Psoas muscle (tissue), 8 donors: ENCODE results near the gene WDR19. TPM values are rescaled to one million over a fixed set of nuclear protein-coding genes. Genes with fewer than 3 reads are reported as not detected.

ENCODE experiments used
- ATAC-seq, 4 donors: fragments of 200-7000 bp; cut with Tn5 transposase; one replicate each; pipeline ENCODE4 v1.9.1; 2020; ENCODE audit warnings: moderate library complexity in 3 of 4, mild to moderate bottlenecking in 2 of 4
- DNase-seq, 2 donors: peaks; one replicate each; pipeline ENCODE4 v3.0.0-alpha.2; 2020
- H3K27ac ChIP-seq: fragments of 200-600 bp; one replicate; pipeline ENCODE4 v1.8.0; 2022
- H3K27me3 ChIP-seq, 3 donors: fragments of 200-600 bp in 1 of 3; one replicate each; pipeline versions ENCODE4 v1.6.1 to v1.8.0; 2013 to 2022; ENCODE audit warnings: low read length in 2 of 3, mild to moderate bottlenecking in 2 of 3, moderate library complexity in 1 of 3; ENCODE audit not compliant: insufficient read depth in 3 of 3
- H3K36me3 ChIP-seq, 2 donors: fragments of 200-600 bp in 1 of 2; one replicate each; pipeline versions ENCODE4 v1.6.1 to v1.8.0; 2013 to 2022; ENCODE audit warnings: low read depth in 1 of 2, mild to moderate bottlenecking in 1 of 2, moderate library complexity in 1 of 2; ENCODE audit not compliant: insufficient read depth in 1 of 2
- H3K4me1 ChIP-seq: fragments of 200-600 bp; one replicate; pipeline ENCODE4 v1.8.0; 2022
- H3K4me3 ChIP-seq: fragments of 200-600 bp; one replicate; pipeline ENCODE4 v1.8.0; 2022; ENCODE audit warnings: mild to moderate bottlenecking
- H3K9me3 ChIP-seq: fragments of 200-600 bp; one replicate; pipeline ENCODE4 v1.8.0; 2022
- CTCF ChIP-seq: fragments of 200-600 bp; IDR thresholded peaks from one replicate; pipeline ENCODE4 v1.8.0; 2022; ENCODE audit warnings: antibody characterized with exemption
- WGBS, 3 donors: extraction: QIAGEN DNeasy Blood & Tissue Kit; methylation state at CpG; one replicate each; pipeline versions ENCODE4 v1.1.6 to v1.1.7; 2013; 5-methylcytosine and 5-hydroxymethylcytosine counted together
- intact Hi-C, 2 donors: fragments of 100-400 bp; cut with DNase I; formaldehyde crosslinking; loops; one replicate each; pipeline versions ENCODE4 v1.11.0 to v1.14.2; 2022
- polyA plus RNA-seq, 3 donors: library from polyadenylated mRNA; stranded (reverse); fragments of 200-250 nt; gene quantifications; one replicate each; pipeline ENCODE4 v1.2.3, GENCODE V29; 2013
- total RNA-seq, 4 donors: library from RNA; stranded (reverse); fragmentation: NEBNext Ultra II Directional in 2 of 4; extraction: Animal tissue kit (Norgen Biotek cat#: 25700) in 2 of 4; gene quantifications; one replicate each; pipeline versions ENCODE4 v1.2.1 to v1.2.4, GENCODE V29; 2021 to 2023
- donor health status: healthy with polysubstance abuse.
- donor health status: DM: no; HTN: no; CAD: no; lungs with moderate emphysema.
- donor health status: Bipolar disorder and iron deficiency.
- donor health status: healthy.
- donor health status: DM: yes; HTN: yes; CAD: no.
- donor health status: DM: no; HTN: no; CAD: no.
- donor health status: DM: no; HTN: no; CAD: no.
- donor health status: DM: yes; HTN: yes; CAD: no.

Gene WDR19
- total and polyA plus RNA-seq, 7 donors: 3.9 to 7.1 (median 5.4) TPM

- Histone ChIP-seq H3K27ac (no peak overlapping the region), H3K4me3 (no peak overlapping the region), H3K36me3 (peaks cover 7 to 56% of the 10 kb centered on the region in 2 donors), H3K9me3 (no peaks in the 10 kb centered on the region), H3K27me3 (no peaks in the 10 kb centered on the region), H3K4me1 (no peaks in the 10 kb centered on the region)
- no peak for ATAC-seq
- no peak for TF ChIP-seq CTCF
- intact Hi-C loops: no loop called here
- WGBS, 3 donors: 86 to 98% (median 97%) methylated on average over 4 of the region's 4 CpGs
- DNase-seq: no peak
These were observed 142.7 kb downstream of the WDR19 start for GRCh38 chr4:39324897-39325613.

- Histone ChIP-seq H3K9me3 (no peaks in the 10 kb centered on the region), H3K27me3 (no peaks in the 10 kb centered on the region), H3K27ac (no peak overlapping the region), H3K4me3 (no peak overlapping the region), H3K4me1 (no peaks in the 10 kb centered on the region), H3K36me3 (peaks cover 7 to 42% of the 10 kb centered on the region in 2 donors)
- intact Hi-C loops: no loop called here
- no peak for TF ChIP-seq CTCF
- 92 to 100% (median 92%) methylated on average over 2 of the region's 2 CpGs for WGBS, 3 donors
- ATAC-seq: no peak
- DNase-seq: no peak
These were observed 144.2 kb downstream of the WDR19 start for GRCh38 chr4:39326468-39326977.

- H3K27me3 ChIP-seq: no peaks in the 10 kb centered on the region
- H3K4me3 ChIP-seq: no peak overlapping the region
- no peak for TF ChIP-seq CTCF
- intact Hi-C loops: no loop called here
- H3K4me1 ChIP-seq: no peaks in the 10 kb centered on the region
- peaks cover 3 to 26% of the 10 kb centered on the region in 2 donors for H3K36me3 ChIP-seq
- no peak for ATAC-seq
- H3K9me3 ChIP-seq: no peaks in the 10 kb centered on the region
- H3K27ac ChIP-seq: no peak overlapping the region
- no peak for DNase-seq
- 95 to 97% (median 96%) methylated on average over 1 of the region's 1 CpG for WGBS, 3 donors
These were observed 148.0 kb downstream of the WDR19 start for GRCh38 chr4:39330353-39330752.

- intact Hi-C loops: no loop called here
- no peak for ATAC-seq
- no peak overlapping the region for H3K4me3 ChIP-seq
- no peaks in the 10 kb centered on the region for H3K4me1 ChIP-seq
- WGBS, 3 donors: 71 to 78% (median 72%) methylated on average over 2 of the region's 2 CpGs
- H3K9me3 ChIP-seq: no peaks in the 10 kb centered on the region
- TF ChIP-seq CTCF: no peak
- no peak for DNase-seq
- no peak overlapping the region for H3K27ac ChIP-seq
- H3K36me3 ChIP-seq: peaks cover 0 to 19% of the 10 kb centered on the region in 2 donors
- H3K27me3 ChIP-seq: no peaks in the 10 kb centered on the region
These were observed 148.9 kb downstream of the WDR19 start for GRCh38 chr4:39331191-39331590.

Other genes starting within 250 kb of the WDR19 start
- under 1 TPM in 1 of 4 donors, not detected in 3; 0.15 TPM for gene TMEM156, start 150.1 kb upstream of the WDR19 start, total RNA-seq
- gene TMEM156, start 150.1 kb upstream of the WDR19 start, polyA plus RNA-seq: under 1 TPM in 2 of 3 donors, not detected in 1; 0.08 to 0.10 TPM
- gene KLHL5, start 120.3 kb upstream of the WDR19 start, total RNA-seq: 10 to 100 TPM; 10.1 to 14.9 (median 11.9) TPM
- gene KLHL5, start 120.3 kb upstream of the WDR19 start, polyA plus RNA-seq: 1 to 10 TPM; 6.7 to 9.7 (median 7.1) TPM
- 10 to 100 TPM; 13.4 to 21.0 (median 15.8) TPM for gene RFC1, start 183.8 kb downstream of the WDR19 start, total RNA-seq
- 10 to 100 TPM in 1 of 3 donors, 1 to 10 TPM in 2; 6.7 to 18.9 (median 7.4) TPM for gene RFC1, start 183.8 kb downstream of the WDR19 start, polyA plus RNA-seq
- under 1 TPM in 2 of 4 donors, not detected in 2; 0.05 to 0.13 TPM for gene KLB, start 224.4 kb downstream of the WDR19 start, total RNA-seq
- gene KLB, start 224.4 kb downstream of the WDR19 start, polyA plus RNA-seq: under 1 TPM; 0.03 to 0.13 (median 0.07) TPM